Loucy (cell line): ENCODE results near the gene CUBN.

Experiments
- EZH2phosphoT487 ChIP-seq: fragments of 200-600 bp; IDR thresholded peaks from 2 replicates; pipeline ENCODE4 v1.6.1; 2018; ENCODE audit warnings: antibody characterized with exemption, mild to moderate bottlenecking, moderate library complexity, borderline replicate concordance
- TF ChIP-seq, protein P1 (sequence below): fragments of 200-600 bp; sonication (generic); conservative IDR thresholded peaks from 2 replicates; pipeline ENCODE4 v1.5.1; 2014; ENCODE audit warnings: mild to moderate bottlenecking, antibody characterized with exemption, low read length

GRCh38 chr10:17101257-17101909, 28.2 kb downstream of the CUBN start:
- TF ChIP-seq, protein P1, sequence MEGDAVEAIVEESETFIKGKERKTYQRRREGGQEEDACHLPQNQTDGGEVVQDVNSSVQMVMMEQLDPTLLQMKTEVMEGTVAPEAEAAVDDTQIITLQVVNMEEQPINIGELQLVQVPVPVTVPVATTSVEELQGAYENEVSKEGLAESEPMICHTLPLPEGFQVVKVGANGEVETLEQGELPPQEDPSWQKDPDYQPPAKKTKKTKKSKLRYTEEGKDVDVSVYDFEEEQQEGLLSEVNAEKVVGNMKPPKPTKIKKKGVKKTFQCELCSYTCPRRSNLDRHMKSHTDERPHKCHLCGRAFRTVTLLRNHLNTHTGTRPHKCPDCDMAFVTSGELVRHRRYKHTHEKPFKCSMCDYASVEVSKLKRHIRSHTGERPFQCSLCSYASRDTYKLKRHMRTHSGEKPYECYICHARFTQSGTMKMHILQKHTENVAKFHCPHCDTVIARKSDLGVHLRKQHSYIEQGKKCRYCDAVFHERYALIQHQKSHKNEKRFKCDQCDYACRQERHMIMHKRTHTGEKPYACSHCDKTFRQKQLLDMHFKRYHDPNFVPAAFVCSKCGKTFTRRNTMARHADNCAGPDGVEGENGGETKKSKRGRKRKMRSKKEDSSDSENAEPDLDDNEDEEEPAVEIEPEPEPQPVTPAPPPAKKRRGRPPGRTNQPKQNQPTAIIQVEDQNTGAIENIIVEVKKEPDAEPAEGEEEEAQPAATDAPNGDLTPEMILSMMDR: no peak
- TF ChIP-seq EZH2phosphoT487: no peak
